ENCODE data around the gene KCNJ1. TPM values are rescaled to one million over a fixed set of nuclear protein-coding genes. Genes with fewer than 3 reads are reported as not detected.
A peak's percentile ranks its signal among the peaks of the same experiment; 100 is the strongest.

KCNJ1 gene
- total RNA-seq, 3 donors from 2014 or later (not counting 1 experiment from before 2014, with no cell fraction given): not detected

DNA sequence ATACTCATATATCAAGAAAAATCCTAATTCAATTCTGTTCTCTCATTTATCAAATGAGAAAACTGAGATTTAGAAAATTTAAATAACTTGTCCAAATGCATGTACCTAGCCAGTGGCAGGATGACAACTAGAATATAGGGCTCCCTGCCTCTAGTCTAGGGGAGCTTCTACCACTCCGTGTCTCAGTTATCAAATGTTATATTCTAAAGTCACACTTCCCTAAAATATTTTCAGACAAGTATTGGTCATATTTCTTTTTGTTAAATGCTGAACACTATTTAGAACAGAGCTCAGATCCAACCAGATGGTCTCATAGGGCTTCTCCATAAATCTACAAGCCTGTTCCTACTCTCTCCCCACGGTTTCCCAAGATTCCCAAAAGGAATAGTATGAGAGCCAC lies 26.3 kb downstream of the KCNJ1 start:
- Mint-ChIP-seq H3K36me3 (no peaks in the 10 kb centered on the region), H3K9me3 (peaks cover 0 to 2% of the 10 kb centered on the region in 2 donors), H3K4me3 (peak overlapping the region; percentile 55), H3K27ac (peak overlapping the region; percentile 82 to 90), H3K4me1 (peaks cover 57 to 60% of the 10 kb centered on the region in 2 donors), H3K27me3 (ENCODE audit: low read depth in 2 of 2) (no peaks in the 10 kb centered on the region)
- DNase-seq (no peak), ATAC-seq (no peak)
- Histone ChIP-seq H3K4me3 (ENCODE audit: low read length) (no peak overlapping the region), H3K4me1 (ENCODE audit: control insufficient read depth, insufficient read depth, low read length) (peaks cover 35% of the 10 kb centered on the region), H3K9me3 (ENCODE audit: control insufficient read depth, insufficient read depth, low read length) (no peaks in the 10 kb centered on the region), H3K27ac (ENCODE audit: low read length) (peak overlapping the region; percentile 73), H3K27me3 (ENCODE audit: control insufficient read depth, insufficient read depth, low read length) (no peaks in the 10 kb centered on the region), H3K36me3 (ENCODE audit: control insufficient read depth, insufficient read depth, low read length) (no peaks in the 10 kb centered on the region)
- intact Hi-C loops (cut with micrococcal nuclease): loop anchor here (2.0 kb wide), 1 partner anchor 802 kb away; no protein-coding TSS in a partner anchor
- TF ChIP-seq, protein P1, sequence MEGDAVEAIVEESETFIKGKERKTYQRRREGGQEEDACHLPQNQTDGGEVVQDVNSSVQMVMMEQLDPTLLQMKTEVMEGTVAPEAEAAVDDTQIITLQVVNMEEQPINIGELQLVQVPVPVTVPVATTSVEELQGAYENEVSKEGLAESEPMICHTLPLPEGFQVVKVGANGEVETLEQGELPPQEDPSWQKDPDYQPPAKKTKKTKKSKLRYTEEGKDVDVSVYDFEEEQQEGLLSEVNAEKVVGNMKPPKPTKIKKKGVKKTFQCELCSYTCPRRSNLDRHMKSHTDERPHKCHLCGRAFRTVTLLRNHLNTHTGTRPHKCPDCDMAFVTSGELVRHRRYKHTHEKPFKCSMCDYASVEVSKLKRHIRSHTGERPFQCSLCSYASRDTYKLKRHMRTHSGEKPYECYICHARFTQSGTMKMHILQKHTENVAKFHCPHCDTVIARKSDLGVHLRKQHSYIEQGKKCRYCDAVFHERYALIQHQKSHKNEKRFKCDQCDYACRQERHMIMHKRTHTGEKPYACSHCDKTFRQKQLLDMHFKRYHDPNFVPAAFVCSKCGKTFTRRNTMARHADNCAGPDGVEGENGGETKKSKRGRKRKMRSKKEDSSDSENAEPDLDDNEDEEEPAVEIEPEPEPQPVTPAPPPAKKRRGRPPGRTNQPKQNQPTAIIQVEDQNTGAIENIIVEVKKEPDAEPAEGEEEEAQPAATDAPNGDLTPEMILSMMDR (IDR thresholded peaks at IDR 0.05): no peak
- WGBS (ENCODE audit: insufficient coverage): 78% methylated on average over 2 of the region's 2 CpGs

DNA sequence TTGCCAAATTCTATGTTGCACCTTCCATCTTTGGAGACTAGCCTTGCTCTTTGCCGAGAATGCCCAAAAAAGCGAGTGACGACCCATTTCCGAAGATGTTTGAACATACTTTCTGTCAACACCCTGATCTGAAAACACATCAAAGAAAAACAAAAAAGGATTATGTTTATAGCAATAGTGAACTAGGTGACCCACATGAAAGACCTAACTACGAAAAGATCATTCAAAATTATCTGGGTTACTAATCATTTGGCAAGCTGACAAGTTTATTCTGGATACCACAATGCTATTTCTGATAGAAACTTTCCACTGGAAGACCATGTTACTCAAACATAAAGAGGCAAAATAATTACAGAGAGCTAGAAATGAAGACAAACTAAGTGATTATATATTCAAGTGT lies 27.0 kb downstream of the KCNJ1 start:
- Histone ChIP-seq H3K36me3 (ENCODE audit: control insufficient read depth, insufficient read depth, low read length) (no peaks in the 10 kb centered on the region), H3K27ac (ENCODE audit: low read length) (no peak overlapping the region), H3K27me3 (ENCODE audit: control insufficient read depth, insufficient read depth, low read length) (no peaks in the 10 kb centered on the region), H3K4me1 (ENCODE audit: control insufficient read depth, insufficient read depth, low read length) (peaks cover 29% of the 10 kb centered on the region), H3K9me3 (ENCODE audit: control insufficient read depth, insufficient read depth, low read length) (no peaks in the 10 kb centered on the region), H3K4me3 (ENCODE audit: low read length) (no peak overlapping the region)
- H3K4me3 Mint-ChIP-seq: no peak overlapping the region
- whole genome bisulfite sequencing (ENCODE audit: insufficient coverage): 74% methylated on average over 3 of the region's 5 CpGs
- TF ChIP-seq, protein P1 (IDR thresholded peaks at IDR 0.05): no peak
- ATAC-seq: no peak
- DNase-seq: peak in 1 of 2 donors; percentile 66
- H3K36me3 Mint-ChIP-seq: no peaks in the 10 kb centered on the region
- no peaks in the 10 kb centered on the region for H3K27me3 Mint-ChIP-seq (ENCODE audit: low read depth in 2 of 2)
- H3K9me3 Mint-ChIP-seq: peaks cover 0 to 2% of the 10 kb centered on the region in 2 donors
- intact Hi-C loops (cut with micrococcal nuclease): loop anchor here (2.0 kb wide), 1 partner anchor 801 kb away; no protein-coding TSS in a partner anchor
- peaks cover 51 to 54% of the 10 kb centered on the region in 2 donors for H3K4me1 Mint-ChIP-seq
- H3K27ac Mint-ChIP-seq: peak overlapping the region in 1 of 2 donors; percentile 90

DNA sequence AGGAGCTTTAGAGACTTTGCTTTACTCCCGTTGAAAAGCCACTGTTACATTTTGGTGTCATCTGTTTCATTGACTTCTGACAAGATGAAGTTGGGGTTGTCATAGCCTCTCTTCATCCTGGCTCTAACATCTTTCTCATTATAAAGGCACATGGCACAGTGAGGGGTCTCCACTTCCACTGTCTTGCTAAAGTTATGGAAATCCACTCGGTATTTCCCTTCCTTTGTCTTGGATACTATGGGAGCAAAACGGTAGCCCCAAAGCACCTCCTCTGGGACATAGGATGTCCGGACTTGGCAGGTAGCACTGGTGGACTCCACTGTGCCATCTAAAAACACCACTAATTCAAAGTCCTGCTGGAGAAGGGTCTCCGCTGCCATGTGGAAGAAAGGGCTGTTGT lies 28.0 kb downstream of the KCNJ1 start:
- no peaks in the 10 kb centered on the region for H3K36me3 Mint-ChIP-seq
- Histone ChIP-seq H3K27me3 (ENCODE audit: control insufficient read depth, insufficient read depth, low read length) (no peaks in the 10 kb centered on the region), H3K9me3 (ENCODE audit: control insufficient read depth, insufficient read depth, low read length) (no peaks in the 10 kb centered on the region), H3K36me3 (ENCODE audit: control insufficient read depth, insufficient read depth, low read length) (no peaks in the 10 kb centered on the region), H3K4me1 (ENCODE audit: control insufficient read depth, insufficient read depth, low read length) (peaks cover 27% of the 10 kb centered on the region), H3K4me3 (ENCODE audit: low read length) (no peak overlapping the region), H3K27ac (ENCODE audit: low read length) (no peak overlapping the region)
- ATAC-seq (no peak), DNase-seq (no peak)
- H3K27ac Mint-ChIP-seq: no peak overlapping the region
- intact Hi-C loops (cut with micrococcal nuclease): loop anchor here (10.0 kb wide), 1 partner anchor 544 kb away; no protein-coding TSS in a partner anchor
- 100% methylated on average over 3 of the region's 5 CpGs for WGBS (ENCODE audit: insufficient coverage)
- TF ChIP-seq, protein P1 (IDR thresholded peaks at IDR 0.05): no peak
- peaks cover 0 to 2% of the 10 kb centered on the region in 2 donors for H3K9me3 Mint-ChIP-seq
- H3K4me3 Mint-ChIP-seq: no peak overlapping the region
- H3K4me1 Mint-ChIP-seq: peaks cover 50 to 51% of the 10 kb centered on the region in 2 donors
- no peaks in the 10 kb centered on the region for H3K27me3 Mint-ChIP-seq (ENCODE audit: low read depth in 2 of 2)

DNA sequence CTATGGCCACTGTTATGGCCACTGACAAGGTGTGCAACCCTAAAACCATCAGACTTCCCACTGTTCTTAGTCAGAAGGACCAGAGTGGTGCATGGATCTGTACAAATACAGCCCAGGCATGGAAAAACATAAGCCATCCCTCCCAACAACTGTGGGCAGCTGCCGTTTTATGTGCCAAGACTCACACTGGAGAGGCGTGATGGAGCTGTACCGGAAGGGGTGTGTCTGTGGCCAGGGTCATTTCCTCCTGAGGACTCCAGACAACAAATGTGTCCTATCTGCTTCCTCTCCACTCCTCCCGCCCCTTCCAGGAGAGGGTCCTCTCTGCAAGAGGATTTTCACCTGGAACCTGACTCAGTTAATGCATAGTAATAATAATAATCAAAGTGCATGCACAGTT lies 29.5 kb downstream of the KCNJ1 start:
- Mint-ChIP-seq H3K4me3 (no peak overlapping the region), H3K9me3 (peaks cover 0 to 2% of the 10 kb centered on the region in 2 donors), H3K36me3 (no peaks in the 10 kb centered on the region), H3K27me3 (ENCODE audit: low read depth in 2 of 2) (no peaks in the 10 kb centered on the region), H3K4me1 (peaks cover 47 to 48% of the 10 kb centered on the region in 2 donors), H3K27ac (no peak overlapping the region)
- 18% methylated on average over 2 of the region's 4 CpGs for WGBS (ENCODE audit: insufficient coverage)
- no peak overlapping the region for H3K4me3 ChIP-seq (ENCODE audit: low read length)
- H3K4me1 ChIP-seq (ENCODE audit: control insufficient read depth, insufficient read depth, low read length): peaks cover 24% of the 10 kb centered on the region
- H3K9me3 ChIP-seq (ENCODE audit: control insufficient read depth, insufficient read depth, low read length): no peaks in the 10 kb centered on the region
- H3K27ac ChIP-seq (ENCODE audit: low read length): no peak overlapping the region
- intact Hi-C loops (cut with micrococcal nuclease): loop anchor here (10.0 kb wide), 1 partner anchor 543 kb away; no protein-coding TSS in a partner anchor
- TF ChIP-seq, protein P1 (IDR thresholded peaks at IDR 0.05): no peak
- no peaks in the 10 kb centered on the region for H3K36me3 ChIP-seq (ENCODE audit: control insufficient read depth, insufficient read depth, low read length)
- DNase-seq: peak in 1 of 2 donors; percentile 47
- peak; percentile 52 to 63 (median 62) for ATAC-seq
- no peaks in the 10 kb centered on the region for H3K27me3 ChIP-seq (ENCODE audit: control insufficient read depth, insufficient read depth, low read length)

Data from natural killer cell (primary cell).